OCI-LY3 (cell line): ENCODE results near the gene ATG4B.
"Not testable (repeated sequence)": the region's sequence is repeated elsewhere in the genome, so short reads cannot be mapped to it uniquely, and the experiment has no call there.

Source experiments
- EZH2phosphoT487 ChIP-seq: fragments of 200-600 bp; shearing (Covaris generic); IDR thresholded peaks from 2 replicates; pipeline ENCODE4 v1.6.1; 2018; ENCODE audit warnings: antibody characterized with exemption, mixed run types, low read depth
- TF ChIP-seq, protein P1 (sequence below): fragments of 200-600, 300-600 bp; sonication (generic); IDR thresholded peaks from 2 replicates; pipeline ENCODE4 v1.5.1; 2014; ENCODE audit warnings: antibody characterized with exemption, low read length, low read depth

DNA sequence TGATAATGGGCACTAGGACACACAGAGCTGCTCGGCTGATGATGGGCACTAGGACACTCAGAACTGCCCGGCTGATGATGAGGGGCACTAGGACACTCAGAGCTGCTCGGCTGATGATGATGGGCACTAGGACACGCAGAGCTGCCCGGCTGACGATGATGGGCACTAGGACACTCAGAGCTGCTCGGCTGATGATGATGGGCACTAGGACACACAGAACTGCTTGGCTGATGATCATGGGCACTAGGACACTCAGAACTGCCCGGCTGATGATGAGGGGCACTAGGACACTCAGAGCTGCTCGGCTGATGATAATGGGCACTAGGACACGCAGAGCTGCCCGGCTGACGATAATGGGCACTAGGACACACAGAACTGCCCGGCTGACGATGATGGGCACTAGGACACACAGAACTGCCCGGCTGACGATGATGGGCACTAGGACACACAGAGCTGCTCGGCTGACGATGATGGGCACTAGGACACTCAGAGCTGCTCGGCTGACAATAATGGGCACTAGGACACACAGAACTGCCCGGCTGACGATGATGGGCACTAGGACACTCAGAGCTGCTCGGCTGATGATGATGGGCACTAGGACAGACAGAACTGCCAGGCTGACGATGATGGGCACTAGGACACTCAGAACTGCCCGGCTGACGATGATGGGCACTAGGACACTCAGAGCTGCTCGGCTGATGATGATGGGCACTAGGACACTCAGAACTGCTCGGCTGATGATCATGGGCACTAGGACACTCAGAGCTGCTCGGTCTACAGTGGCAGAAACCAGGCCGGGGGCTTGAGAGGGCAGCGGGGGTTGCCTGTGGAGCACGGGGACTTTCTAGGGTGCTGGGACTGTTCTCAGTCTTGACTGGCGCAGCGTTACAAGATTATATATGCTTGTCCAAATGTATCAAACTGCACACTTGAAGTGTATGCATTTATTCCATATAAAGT lies 46.7 kb upstream of the ATG4B start:
- TF ChIP-seq, protein P1, sequence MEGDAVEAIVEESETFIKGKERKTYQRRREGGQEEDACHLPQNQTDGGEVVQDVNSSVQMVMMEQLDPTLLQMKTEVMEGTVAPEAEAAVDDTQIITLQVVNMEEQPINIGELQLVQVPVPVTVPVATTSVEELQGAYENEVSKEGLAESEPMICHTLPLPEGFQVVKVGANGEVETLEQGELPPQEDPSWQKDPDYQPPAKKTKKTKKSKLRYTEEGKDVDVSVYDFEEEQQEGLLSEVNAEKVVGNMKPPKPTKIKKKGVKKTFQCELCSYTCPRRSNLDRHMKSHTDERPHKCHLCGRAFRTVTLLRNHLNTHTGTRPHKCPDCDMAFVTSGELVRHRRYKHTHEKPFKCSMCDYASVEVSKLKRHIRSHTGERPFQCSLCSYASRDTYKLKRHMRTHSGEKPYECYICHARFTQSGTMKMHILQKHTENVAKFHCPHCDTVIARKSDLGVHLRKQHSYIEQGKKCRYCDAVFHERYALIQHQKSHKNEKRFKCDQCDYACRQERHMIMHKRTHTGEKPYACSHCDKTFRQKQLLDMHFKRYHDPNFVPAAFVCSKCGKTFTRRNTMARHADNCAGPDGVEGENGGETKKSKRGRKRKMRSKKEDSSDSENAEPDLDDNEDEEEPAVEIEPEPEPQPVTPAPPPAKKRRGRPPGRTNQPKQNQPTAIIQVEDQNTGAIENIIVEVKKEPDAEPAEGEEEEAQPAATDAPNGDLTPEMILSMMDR: not testable (repeated sequence)
- not testable (repeated sequence) for TF ChIP-seq EZH2phosphoT487
